HG02852 (cell line): ENCODE measurements around the gene CDK6.
"Not testable (repeated sequence)": the region's sequence is repeated elsewhere in the genome, so short reads cannot be mapped to it uniquely, and the experiment has no call there.

Experiments used
- ATAC-seq: cut with Tn5 transposase; IDR thresholded peaks from one replicate; pipeline ENCODE4 v1.9.1; 2021; ENCODE audit warnings: mild to moderate bottlenecking, moderate library complexity; ENCODE audit not compliant: unreplicated experiment

CDK6 gene

DNA sequence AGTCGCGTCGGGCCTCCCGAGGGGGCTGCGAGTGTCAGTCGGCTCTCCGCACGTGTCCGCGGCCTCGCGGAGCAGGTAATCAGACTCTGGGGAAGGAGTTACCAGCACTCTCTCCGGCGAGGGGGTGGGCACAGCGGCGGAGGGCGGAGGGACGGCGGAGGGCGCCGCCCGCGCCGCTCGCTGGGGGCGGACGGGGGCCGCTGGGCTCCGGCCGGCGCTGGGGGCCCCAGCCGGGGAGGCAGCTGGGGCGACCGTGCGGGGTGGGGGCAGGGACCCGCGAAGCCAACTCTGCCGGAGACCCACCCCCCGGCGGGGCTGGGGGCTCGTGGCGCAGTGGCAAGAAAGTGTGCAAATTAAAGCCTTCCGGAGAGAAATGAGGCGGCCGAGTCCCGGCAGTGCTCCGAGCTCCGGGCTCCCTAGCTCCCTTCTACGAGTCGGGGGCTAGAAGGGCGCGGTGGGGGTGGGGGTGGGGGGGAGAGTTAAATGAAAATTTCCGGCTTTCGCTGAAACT lies at the start of gene CDK6:
CDK6 (minus strand) TSS at position 85 of the 511 bp plus-strand sequence. CDS start 3,250 bp downstream, outside the sequence.
- ATAC-seq, result peak; percentile 26

DNA sequence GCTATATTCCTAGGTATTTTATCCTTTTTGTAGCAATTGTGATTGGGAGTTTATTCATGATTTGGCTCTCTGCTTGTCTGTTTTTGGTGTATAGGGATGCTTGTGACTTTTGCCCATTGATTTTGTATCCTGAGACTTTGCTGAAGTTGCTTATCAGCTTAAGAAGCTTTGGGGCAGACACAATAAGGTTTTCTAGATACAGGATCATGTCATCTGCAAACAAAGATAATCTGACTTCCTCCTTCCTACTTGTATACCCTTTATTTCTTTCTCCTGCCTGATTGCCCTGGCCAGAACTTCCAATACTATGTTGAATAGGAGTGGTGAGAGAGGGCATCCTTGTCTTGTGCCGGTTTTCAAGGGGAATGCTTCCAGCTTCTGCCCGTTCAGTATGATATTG lies 49.7 kb upstream of the CDK6 start:
- not testable (repeated sequence) for ATAC-seq

DNA sequence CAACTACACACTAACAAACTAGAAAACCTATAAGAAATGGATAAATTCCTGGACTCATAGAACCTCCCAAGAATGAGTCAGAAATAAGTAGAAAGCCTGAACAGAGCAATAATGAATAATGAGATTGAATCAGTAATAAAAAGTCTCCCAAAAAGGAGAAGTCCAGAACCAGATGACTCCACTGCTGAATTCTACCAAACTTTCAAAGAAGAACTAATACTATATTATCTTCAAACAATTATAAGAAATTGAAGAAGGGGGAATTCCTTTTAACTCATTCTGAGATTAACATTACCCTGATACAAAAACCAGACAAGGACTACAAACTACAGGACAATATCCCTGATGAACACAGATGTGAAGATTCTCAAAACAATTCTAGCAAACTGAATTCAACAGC lies 47.8 kb upstream of the CDK6 start:
- ATAC-seq, result no peak

DNA sequence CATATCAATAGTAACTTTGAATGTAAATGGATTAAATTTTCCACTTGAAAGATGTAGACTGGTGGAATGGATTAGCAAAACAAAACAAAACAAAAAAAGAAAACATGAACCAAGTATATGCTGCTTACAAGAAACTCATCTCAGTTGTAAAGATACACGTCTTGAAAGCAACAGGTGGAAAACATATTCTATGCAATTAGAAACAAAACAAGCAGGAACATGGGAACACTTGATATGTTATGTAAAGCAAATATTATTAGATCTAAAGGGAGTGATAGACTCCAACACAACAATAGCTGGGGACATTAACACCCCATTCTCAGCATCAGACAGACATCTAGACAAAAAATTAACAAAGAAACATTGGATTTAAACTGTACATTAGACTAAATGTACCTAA lies 46.4 kb upstream of the CDK6 start:
- ATAC-seq, result no peak

DNA sequence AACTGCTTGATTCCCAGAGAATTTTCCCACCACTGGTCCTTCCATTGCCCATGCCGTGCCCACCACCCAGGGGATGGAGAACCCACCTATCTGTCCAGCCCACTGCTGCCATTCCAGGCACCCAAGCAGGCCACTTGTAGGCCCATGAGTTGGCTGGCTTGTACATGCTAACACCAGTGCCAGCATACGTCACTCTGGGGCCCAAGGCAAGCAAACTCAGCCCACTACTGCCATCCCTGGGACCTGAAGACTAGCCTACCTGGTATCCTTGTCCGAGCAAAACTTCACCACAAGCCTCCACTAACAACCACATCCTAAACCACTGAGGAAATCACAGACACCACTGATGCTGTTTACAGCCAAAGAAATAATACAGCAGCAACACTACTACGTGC lies 44.7 kb upstream of the CDK6 start:
- ATAC-seq, result no peak

- ATAC-seq, result peak; percentile 49
Measured at GRCh38 chr7:92880212-92881090, 44.1 kb upstream of the CDK6 start.

DNA sequence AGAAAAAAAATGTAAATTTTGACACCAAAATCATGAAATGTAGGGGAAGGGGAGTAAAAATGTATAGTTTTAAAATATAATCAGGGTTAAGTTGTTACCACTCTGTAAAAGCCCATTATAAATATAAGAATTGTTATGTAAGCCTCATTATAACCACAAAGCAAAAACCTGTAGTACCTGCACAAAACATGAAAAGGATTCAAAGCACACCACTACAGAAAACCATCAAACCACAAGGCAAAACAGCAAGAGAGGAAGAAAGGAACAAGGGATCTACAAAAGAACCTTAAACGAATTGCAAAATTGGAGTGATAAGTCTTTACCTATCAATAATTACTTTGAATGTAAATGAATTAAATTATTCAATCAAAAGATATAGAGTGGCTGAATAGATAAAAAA lies 41.0 kb upstream of the CDK6 start:
- no peak for ATAC-seq

- no peak for ATAC-seq
Measured at GRCh38 chr7:92876836-92877235, 40.5 kb upstream of the CDK6 start.

- no peak for ATAC-seq
Measured at GRCh38 chr7:92875719-92876118, 39.3 kb upstream of the CDK6 start.

DNA sequence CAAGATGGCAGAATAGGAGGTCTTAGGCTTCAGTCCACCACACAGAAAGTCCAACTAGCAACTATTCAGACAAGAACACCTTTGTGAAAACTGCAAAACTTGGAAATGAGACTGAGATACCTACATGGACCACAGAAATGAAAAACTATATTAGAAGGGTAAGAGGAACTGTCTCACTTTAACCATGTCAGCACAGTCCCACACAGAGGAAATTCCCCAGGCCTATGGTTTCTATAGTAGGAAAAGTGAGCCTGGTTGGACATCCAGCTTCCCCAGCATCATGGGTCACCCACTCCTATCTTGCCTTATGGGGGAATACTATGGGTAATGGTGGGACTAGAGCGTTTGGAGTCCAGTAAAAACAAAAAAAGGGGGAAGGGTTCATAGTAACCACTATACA lies 38.8 kb upstream of the CDK6 start:
- ATAC-seq, result no peak

GRCh38 chr7:92874567-92874966 lies 38.2 kb upstream of the CDK6 start:
- no peak for ATAC-seq

DNA sequence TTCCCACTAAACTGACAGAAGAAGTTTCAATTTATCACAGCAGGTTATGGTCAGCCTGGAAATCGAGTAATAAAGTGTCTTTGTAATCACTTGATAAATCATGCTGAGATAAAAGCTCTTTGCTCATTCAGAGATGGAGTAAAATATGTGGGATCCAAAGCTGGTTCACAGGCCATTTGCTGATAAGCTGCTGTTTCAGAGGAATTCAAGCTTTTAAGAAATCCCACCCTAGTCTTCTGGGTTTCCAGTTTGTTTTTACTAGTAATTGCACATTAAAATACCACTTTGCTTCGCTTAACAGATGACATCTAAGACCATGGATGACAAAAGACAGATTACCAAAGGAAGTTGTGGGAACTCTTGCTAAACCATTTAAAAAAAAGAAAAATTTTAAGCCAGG lies 37.4 kb upstream of the CDK6 start:
- no peak for ATAC-seq

- ATAC-seq, result no peak
Measured at GRCh38 chr7:92872701-92873100, 36.3 kb upstream of the CDK6 start.

- ATAC-seq, result no peak
Measured at GRCh38 chr7:92868683-92869293, 32.4 kb upstream of the CDK6 start.

DNA sequence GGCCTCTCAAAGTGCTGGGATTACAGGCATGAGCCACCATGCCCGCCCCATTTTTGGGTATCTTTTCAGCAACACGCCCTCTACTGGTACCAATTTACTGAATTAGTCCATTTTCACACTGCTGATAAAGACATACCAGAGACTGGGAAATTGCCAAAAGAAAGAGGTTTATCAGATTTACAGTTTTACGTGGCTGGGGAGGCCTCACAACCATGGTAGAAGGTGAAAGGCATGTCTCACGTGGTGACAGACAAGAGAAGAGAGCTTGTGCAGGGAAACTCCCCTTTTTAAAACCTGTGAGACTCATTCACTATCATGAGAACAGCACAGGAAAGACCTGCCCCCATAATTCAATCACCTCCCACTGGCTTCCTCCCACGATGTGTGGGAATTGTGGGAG lies 27.8 kb upstream of the CDK6 start:
- not testable (repeated sequence) for ATAC-seq

DNA sequence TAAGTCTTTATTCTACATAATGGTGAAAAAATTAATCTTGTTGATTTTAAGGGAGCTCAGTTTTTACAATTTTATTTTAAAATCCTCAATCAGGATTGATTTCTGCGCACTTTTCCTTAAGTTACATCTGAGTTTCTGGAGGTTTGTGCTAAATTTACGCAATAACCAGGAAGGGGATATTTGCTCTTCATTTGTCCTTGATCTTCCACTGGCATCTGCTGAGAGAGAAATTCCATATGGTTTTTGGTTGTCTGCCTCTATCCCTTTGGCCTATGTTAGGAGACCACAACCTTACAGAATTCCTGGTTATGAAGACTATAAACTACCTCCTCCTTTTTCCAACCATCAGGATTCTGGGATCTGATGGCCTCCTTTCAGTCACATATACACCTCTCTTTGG lies 20.1 kb upstream of the CDK6 start:
- ATAC-seq, result no peak

DNA sequence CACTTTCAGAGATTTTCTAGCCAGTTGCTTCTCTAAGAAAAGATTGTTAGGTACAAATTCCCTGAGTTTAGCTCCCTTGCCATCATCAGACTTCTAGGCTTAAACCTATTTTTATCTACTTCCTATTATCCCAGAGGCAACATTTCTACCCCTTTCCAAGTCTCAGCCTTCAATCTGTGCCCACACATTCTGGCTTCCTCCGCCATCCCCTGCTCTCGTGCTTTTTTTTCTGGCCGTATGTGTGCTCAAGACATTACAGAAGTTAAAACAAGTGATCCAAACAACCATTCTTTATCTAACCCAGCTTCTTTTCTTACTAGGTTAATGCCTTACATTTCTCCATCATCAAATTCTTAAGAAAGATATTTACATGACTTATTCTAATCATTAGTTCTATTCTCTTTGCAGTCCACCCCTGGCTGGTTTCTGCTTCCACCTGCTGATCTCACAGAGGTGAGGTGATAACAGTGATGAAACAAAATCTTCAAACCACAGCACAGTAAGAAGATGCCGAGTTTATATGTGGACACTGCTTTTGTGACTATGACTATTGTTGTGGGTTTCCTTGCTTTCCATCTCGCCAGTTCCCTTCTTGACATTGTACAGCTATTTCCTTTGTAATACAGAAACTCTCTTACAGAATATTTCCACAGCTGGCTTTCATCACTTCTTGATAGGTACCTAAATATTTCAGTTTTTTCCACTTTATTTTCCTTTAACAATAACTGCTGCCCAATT lies 18.3 kb upstream of the CDK6 start:
- peak; percentile 87 for ATAC-seq

DNA sequence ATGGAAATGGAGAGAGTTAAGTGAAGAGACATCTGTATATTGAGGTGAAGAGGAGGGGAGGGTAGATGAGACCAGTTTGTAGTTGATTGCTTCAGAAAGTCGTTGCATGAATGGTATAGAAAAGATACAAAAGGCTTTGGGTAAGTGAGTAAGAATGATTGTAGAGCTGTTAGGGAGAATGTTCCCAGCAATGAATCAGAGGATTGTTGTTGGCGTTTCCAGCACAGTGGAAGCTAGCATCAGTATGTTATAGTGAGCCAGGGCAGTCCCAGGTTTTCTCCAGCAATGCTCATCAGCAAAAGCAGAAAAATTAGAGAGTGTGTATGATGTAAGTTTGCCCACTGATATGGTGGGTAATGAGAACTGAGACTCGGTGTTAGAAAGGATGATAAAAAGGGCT lies 15.4 kb upstream of the CDK6 start:
- no peak for ATAC-seq

DNA sequence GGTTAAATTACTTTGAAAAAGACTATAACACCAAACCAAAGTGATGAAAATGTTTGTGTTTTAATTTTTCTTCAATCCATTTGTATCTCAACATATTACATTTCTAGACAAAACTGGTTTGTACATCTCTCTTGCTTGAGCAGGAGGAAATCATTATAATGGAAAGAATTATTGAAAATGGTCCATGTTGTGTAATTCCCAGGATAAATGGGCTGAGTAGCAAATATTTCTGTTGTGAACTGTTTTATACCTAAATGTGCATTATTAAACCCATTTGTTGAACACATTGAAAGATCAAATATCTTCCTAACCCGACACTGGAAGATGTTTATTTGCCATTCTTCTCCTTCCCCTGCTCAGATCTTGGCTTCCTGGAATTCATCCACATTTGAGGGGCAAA lies 14.1 kb upstream of the CDK6 start:
- ATAC-seq, result no peak

DNA sequence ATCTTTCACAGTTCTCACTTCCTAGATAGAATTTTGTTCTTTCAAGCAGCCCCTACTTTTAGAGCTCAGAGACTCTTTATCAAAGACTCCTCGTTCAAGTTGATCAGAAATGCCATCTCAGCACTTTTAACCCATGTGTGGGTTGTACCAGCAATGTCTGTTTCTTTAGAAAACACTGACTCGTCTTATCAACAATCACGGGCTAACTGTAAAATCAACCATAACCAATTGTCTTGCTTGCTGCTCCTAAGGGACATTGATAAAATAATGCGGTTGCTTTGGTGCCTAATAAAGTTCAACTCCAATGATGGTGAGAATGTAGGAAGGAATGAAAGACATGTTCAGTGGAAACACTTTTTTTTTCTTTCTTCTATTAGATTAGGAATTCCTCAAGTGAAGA lies 12.9 kb upstream of the CDK6 start:
- no peak for ATAC-seq

- ATAC-seq, result no peak
Measured at GRCh38 chr7:92848851-92849250, 12.5 kb upstream of the CDK6 start.

- ATAC-seq, result no peak
Measured at GRCh38 chr7:92848441-92848840, 12.1 kb upstream of the CDK6 start.
